ENCODE measurements around the gene DDR2.

DDR2 gene

GRCh38 chr1:162674034-162674608, 41.9 kb downstream of the DDR2 start:
- no peak for FAIRE-seq

DNA sequence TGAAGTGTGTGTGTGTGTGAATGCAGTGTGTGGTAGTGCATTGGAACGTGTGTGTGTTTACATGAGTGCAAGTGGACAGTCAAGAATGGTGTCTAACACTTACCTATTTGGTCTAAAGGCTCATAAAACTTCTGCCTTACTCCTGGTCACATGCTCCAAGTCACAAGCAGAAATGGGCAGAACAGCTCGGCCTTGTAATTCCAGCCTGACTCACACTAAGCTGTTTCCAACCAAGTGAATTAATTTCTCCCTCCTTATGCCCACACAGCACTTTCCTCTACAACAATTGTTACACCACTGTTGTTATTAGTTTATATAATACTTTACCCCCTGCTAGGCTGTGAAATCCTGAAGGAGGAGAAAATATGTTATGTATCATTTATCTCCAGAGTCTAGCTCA, 43.8 kb downstream of the DDR2 start:
- FAIRE-seq = no peak

GRCh38 chr1:162676750-162677149, 44.5 kb downstream of the DDR2 start:
- no peak for FAIRE-seq

DNA sequence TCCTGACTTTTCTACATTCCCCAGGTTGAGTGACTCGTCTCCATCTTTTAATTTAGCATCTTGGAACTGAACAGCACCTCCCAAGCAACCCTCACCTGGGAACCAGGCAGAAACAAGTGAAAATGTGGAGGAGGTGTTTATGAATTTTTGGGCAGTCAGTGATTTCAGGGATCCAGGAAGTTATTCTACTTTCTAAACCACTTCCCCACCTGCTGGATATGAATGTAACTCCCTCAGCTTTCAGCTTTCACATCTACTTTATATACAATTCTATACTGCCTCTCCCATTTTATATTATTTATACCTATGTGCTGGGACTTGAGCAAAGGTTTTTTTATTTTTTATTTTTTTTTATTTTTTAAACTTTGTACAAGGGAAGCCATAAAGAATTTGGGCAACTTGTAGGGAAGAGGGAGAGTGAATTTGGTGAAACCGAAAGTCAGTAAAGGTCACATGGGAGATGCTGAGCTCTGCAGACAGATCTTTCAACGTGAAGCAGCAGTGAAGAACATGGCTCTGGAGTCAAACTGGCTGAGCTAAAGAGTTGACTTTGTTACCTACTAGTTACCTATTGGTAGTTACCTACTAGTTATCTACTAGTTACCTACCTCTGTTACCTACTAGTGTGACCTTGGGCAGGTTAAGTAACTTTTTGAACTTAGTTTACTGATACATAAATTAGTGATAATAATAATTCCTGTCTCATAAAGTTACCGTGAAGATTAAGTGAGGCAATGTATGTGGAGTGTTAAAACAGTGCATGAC, 45.5 kb downstream of the DDR2 start:
- no peak for FAIRE-seq

- no peak for FAIRE-seq
Measured at GRCh38 chr1:162678439-162678838, 46.2 kb downstream of the DDR2 start.

- no peak for FAIRE-seq
Measured at GRCh38 chr1:162679298-162679697, 47.0 kb downstream of the DDR2 start.

GRCh38 chr1:162680419-162681121, 48.3 kb downstream of the DDR2 start:
- peak; percentile 26 for FAIRE-seq

DNA sequence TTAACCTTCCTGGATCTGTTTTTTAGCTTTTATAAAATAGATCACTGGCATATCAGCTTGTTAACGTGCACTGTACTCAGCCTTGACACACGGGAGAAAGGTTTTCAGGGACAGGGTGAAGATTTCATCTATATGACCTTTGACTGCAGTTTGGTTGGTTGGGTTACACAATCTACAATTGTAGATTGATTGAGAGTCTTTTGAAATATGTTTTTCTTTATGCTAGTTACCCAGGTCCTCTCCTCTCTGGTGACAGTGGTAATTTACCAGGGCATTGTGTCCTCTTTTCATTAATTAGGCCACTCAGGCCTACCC, 48.8 kb downstream of the DDR2 start:
- FAIRE-seq = no peak

DNA sequence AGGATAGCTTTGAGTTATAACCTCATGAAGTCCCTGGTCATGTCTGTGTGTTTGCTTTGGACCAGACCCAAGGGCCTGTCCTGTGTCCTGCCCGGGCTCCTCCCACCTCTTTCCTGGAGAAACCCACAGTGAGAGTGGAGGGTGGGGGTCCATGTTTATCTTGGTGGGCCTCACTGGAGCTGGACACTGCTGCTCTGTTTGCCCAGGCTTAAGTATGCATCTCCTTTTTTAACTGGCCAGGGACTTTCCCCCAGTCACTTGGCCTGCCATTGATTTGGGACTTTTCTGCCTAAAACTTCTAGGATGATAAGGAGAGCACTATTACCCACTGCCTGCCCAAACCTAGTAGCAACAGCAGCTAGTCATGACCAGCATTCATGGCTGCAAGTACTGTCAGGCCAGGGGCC, 49.8 kb downstream of the DDR2 start:
- FAIRE-seq = no peak

DNA sequence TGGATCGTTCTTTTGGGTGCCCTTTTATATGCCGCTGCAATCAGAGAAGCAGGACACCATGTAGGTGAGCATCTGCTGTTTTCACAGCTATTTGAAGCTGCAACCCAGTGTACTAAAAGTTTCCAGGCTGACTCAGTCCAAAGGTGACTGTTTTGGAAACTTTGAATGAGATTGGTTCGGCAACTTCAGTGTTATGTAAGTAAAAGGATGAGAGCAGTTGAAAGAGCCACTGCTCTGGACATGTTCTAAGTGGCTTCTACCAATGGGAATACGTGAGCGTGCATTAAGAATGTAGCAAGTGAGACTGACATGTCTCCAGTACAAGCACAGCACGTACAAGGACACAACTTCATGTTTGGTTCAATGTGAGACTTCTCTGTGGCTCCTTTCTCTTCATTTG, 55.6 kb downstream of the DDR2 start:
- FAIRE-seq = no peak

DNA sequence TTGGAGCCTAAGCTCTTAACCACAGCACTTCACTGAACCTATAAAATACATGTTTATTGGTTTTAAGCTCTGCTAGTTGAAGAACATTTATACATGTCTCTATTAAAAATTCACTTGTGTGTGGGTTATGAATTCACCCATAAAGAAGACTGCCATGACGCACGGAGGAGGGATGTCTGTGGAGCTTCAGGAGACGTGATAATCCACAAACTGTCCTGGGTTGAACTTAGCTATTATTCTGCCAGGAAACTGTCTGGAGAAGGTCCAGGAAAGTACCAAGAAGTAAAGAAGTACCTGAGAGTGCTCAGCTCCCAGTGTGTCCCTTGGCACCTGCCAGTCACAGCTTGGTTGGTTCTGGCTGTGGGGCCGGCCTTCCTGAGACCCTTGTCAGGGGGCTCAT, 56.3 kb downstream of the DDR2 start:
- FAIRE-seq = no peak

DNA sequence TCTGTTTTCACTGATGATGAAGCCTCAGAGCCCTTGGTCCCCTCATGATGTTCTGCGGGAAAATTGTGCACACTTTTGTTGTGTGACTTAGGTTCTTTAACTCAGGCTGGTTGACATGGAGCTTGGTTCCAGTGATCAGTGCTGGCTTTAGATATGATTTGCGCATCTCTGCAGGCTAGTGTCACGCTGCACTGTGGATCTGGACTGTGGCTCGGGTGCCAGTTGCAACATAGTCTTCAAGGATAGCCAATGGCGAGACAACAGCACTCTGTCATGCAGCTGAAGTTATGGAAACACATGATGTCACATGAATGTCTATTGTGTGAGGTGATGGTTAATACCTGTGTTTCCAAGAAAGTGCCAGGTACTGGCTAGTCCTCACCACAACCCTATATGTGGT, 56.7 kb downstream of the DDR2 start:
- FAIRE-seq = no peak

- FAIRE-seq = no peak
Measured at GRCh38 chr1:162689745-162690671, 57.7 kb downstream of the DDR2 start.

GRCh38 chr1:162690672-162691434, 58.6 kb downstream of the DDR2 start:
- FAIRE-seq = no peak

GRCh38 chr1:162691999-162692575, 59.8 kb downstream of the DDR2 start:
- no peak for FAIRE-seq

DNA sequence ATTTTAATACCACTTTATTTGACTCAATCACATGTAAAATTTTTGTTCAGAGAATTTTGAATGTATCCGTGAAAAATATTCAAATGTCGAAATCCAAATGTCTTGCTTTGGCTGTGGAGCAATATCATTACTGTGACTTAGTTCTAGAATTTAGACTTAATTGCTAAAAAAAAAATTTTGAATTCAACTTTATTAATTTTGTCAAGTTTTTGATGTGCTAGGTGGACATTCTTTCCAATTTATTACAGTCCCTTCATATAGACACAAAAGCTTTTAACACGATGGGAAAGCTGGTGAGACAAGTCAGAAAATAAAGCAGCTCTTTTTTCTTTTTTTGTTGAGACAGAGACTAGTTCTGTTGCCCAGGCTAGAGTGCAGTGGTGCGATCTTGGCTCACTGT, 62.6 kb downstream of the DDR2 start:
- no peak for FAIRE-seq

DNA sequence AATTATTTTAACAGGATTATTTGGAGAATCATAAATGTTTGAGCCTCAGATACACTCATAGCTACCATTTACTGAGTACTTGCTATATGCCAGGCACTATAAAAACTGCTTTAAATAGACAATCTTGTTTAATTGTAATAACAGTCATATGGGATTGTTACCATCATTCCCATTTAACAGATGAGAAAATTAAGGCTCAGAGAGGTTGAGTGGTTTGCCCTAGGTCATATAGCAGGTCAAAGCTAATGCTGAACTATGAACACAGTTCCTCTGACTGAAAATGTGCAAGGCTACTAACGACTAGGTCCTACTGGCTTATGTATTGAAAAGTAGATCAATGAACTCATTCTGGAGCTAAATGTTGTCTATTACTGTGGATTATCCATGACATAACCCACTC, 63.4 kb downstream of the DDR2 start:
- no peak for FAIRE-seq

- no peak for FAIRE-seq
Measured at GRCh38 chr1:162696286-162696862, 64.1 kb downstream of the DDR2 start.

DNA sequence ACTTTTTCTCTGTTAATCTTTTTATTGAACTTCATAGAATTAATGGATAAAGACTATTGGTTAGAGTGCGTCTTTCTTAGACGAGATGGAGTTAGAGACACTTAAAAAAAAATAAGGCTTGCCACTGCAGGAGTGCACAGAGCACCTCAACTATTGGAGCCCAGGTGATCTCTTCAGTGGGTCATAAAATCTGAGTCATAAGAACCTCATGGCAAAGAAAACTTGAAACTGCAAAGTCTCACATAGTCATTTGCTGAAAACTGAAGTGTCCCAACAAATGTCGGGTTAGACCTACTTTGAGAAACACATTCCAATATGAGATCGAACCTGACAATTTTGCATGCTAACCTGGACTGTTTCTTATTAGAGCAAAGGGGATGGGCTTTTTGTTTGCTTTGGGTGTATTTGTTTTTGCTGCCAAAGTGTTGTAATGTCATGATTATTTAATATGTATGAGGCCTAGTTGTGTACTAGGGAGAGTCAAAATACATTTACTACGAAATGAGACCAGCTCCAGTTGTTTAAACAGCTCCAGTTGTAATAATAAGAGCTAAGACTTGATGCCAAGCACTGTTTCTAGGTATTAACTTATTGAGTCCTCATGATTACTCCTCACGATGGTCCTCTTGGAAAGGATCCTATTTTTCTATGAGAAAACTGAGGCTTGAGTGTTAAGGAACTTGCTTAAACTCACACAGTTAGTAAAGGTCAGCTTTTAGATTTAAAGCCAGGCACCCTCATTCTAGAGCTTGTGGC, 65.1 kb downstream of the DDR2 start:
- FAIRE-seq = no peak

- FAIRE-seq = no peak
Measured at GRCh38 chr1:162699366-162699765, 67.1 kb downstream of the DDR2 start.

GRCh38 chr1:162700131-162700530, 67.9 kb downstream of the DDR2 start:
- no peak for FAIRE-seq

Data from TTC549 (cell line).